ENCODE measurements around the gene ATF3.

ATF3 gene

GRCh38 chr1:212595787-212596714 is 12.5 kb upstream of the ATF3 start (continued):
- TF ChIP-seq ZNF16 (tag by site-specific recombination; IDR thresholded peaks at IDR 0.05; ENCODE audit: low read depth) (no peak), ZNF623 (tag by site-specific recombination; IDR thresholded peaks at IDR 0.05) (peak; percentile 46; the same call in 1 of the 2 replicates), ZNF521 (tag by site-specific recombination; IDR thresholded peaks at IDR 0.05) (no peak), ZNF670 (tag by site-specific recombination; IDR thresholded peaks at IDR 0.05; ENCODE audit: low read depth) (no peak), ZNF664 (tag by site-specific recombination; IDR thresholded peaks at IDR 0.05) (no peak), ZFP41 (tag by site-specific recombination; IDR thresholded peaks at IDR 0.05; ENCODE audit: borderline replicate concordance) (no peak), BCL11A (tag by site-specific recombination; IDR thresholded peaks at IDR 0.05; ENCODE audit: low read depth) (peak; percentile 77; the same call in 1 of the 2 replicates), ZNF366 (tag by site-specific recombination; conservative IDR thresholded peaks at IDR 0.05) (peak; percentile 99), HIC1 (tag by site-specific recombination; IDR thresholded peaks at IDR 0.05) (peak; percentile 95), KLF9 (tag by site-specific recombination; IDR thresholded peaks at IDR 0.05; ENCODE audit: low read depth) (0 out of 2 replicates have a peak, but pooled peaks have one; percentile 30), ZNF221 (tag by site-specific recombination; IDR thresholded peaks at IDR 0.05; ENCODE audit: borderline replicate concordance) (no peak), ZNF26 (tag by site-specific recombination; IDR thresholded peaks at IDR 0.05) (no peak), FEZF1 (tag by site-specific recombination; IDR thresholded peaks at IDR 0.05) (peak; percentile 57), WT1 (tag by site-specific recombination; IDR thresholded peaks at IDR 0.05) (peak; percentile 74), AEBP2 (tag by site-specific recombination; IDR thresholded peaks at IDR 0.05; ENCODE audit: borderline replicate concordance) (no peak), MZF1 (tag by site-specific recombination; IDR thresholded peaks at IDR 0.05; ENCODE audit: borderline replicate concordance) (no peak), ZNF629 (tag by site-specific recombination; IDR thresholded peaks at IDR 0.05) (peak; percentile 98), ZNF558 (tag by site-specific recombination; IDR thresholded peaks at IDR 0.05) (peak; percentile 70; the same call in 1 of the 2 replicates), ZNF362 (tag by site-specific recombination; IDR thresholded peaks at IDR 0.05) (peak; percentile 84), ZNF423 (tag by site-specific recombination; IDR thresholded peaks at IDR 0.05) (no peak), ZNF529 (tag by site-specific recombination; IDR thresholded peaks at IDR 0.05; ENCODE audit: insufficient replicate concordance) (peak; percentile 7)
- TF ChIP-seq, protein P1, sequence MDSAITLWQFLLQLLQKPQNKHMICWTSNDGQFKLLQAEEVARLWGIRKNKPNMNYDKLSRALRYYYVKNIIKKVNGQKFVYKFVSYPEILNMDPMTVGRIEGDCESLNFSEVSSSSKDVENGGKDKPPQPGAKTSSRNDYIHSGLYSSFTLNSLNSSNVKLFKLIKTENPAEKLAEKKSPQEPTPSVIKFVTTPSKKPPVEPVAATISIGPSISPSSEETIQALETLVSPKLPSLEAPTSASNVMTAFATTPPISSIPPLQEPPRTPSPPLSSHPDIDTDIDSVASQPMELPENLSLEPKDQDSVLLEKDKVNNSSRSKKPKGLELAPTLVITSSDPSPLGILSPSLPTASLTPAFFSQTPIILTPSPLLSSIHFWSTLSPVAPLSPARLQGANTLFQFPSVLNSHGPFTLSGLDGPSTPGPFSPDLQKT (IDR thresholded peaks at IDR 0.05; ENCODE audit: borderline replicate concordance, low read depth, low read length) = no peak
- TF ChIP-seq, protein P2, sequence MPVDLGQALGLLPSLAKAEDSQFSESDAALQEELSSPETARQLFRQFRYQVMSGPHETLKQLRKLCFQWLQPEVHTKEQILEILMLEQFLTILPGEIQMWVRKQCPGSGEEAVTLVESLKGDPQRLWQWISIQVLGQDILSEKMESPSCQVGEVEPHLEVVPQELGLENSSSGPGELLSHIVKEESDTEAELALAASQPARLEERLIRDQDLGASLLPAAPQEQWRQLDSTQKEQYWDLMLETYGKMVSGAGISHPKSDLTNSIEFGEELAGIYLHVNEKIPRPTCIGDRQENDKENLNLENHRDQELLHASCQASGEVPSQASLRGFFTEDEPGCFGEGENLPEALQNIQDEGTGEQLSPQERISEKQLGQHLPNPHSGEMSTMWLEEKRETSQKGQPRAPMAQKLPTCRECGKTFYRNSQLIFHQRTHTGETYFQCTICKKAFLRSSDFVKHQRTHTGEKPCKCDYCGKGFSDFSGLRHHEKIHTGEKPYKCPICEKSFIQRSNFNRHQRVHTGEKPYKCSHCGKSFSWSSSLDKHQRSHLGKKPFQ (tag by site-specific recombination; IDR thresholded peaks at IDR 0.05) = no peak
- TF ChIP-seq, protein P3, sequence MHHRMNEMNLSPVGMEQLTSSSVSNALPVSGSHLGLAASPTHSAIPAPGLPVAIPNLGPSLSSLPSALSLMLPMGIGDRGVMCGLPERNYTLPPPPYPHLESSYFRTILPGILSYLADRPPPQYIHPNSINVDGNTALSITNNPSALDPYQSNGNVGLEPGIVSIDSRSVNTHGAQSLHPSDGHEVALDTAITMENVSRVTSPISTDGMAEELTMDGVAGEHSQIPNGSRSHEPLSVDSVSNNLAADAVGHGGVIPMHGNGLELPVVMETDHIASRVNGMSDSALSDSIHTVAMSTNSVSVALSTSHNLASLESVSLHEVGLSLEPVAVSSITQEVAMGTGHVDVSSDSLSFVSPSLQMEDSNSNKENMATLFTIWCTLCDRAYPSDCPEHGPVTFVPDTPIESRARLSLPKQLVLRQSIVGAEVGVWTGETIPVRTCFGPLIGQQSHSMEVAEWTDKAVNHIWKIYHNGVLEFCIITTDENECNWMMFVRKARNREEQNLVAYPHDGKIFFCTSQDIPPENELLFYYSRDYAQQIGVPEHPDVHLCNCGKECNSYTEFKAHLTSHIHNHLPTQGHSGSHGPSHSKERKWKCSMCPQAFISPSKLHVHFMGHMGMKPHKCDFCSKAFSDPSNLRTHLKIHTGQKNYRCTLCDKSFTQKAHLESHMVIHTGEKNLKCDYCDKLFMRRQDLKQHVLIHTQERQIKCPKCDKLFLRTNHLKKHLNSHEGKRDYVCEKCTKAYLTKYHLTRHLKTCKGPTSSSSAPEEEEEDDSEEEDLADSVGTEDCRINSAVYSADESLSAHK (tag by site-specific recombination; IDR thresholded peaks at IDR 0.05) = no peak; the same call in 1 of the 2 replicates

Measured in HEK293 (cell line).